Measurements from ENCODE around the gene ADGRA3.

ADGRA3 gene

DNA sequence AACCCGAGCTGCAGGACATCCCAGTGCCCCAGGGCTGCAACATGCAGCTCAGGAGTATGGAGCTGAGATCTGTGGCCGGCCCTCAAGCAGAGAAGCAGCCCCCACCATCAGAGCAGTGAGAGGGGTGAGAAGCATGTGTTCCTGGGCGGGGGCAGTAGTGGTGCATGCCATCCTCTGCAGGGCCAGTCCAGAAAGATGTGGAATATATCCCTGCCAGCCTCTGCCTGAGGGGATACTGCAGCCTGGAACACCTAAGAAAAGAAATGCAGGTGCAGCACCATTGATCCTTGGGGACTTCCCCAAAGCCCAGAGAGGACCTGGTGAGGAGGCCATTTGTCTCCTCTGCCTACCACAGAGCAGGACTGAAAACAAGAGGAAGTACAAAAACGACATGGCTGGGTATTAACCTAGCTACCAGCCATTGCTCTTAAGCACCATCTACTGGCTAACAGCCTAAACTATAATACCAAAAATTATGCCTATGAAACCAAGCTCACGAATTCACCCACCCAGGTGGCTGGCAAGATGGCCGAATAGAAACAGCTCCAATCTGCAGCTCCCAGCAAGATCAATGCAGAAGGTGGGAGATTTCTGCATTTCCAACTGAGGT, 158.8 kb downstream of the ADGRA3 start:
- Histone ChIP-seq H3K4me3 (ENCODE audit: low read depth in 1 of 2, low read length in 2 of 2) (no peak overlapping the region), H3K27ac (ENCODE audit: low read length) (no peak overlapping the region), H3K36me3 (ENCODE audit: control insufficient read depth in 1 of 2, insufficient read depth in 2 of 2, low read length in 2 of 2) (no peaks in the 10 kb centered on the region), H3K9me3 (ENCODE audit: control insufficient read depth in 1 of 2, low read length in 2 of 2) (peaks cover 0 to 6% of the 10 kb centered on the region in 2 donors), H3K27me3 (ENCODE audit: low read depth, low read length) (no peaks in the 10 kb centered on the region), H3K4me1 (ENCODE audit: control insufficient read depth in 1 of 2, insufficient read depth in 2 of 2, low read length in 2 of 2) (no peaks in the 10 kb centered on the region)

DNA sequence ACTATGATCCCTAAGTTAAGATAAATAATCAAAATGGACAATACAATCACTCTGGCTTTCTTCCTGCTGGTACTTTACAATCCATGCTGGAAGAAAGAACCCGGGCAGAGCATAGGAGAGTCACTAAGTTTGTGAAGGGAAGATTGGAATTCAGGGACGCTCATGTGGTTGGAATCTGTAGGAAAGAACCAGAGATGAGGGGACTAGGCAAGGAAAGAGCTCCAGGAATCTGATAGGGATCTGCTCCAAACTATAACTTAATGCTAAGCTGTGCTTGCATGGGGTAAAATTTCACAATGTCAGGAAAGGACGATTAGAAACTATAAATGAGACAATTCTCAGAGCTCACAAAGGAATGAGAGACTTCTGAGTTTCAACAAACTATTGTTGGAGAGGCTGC, 167.5 kb downstream of the ADGRA3 start:
- Histone ChIP-seq H3K27me3 (ENCODE audit: low read depth, low read length) (no peaks in the 10 kb centered on the region), H3K4me3 (ENCODE audit: low read depth in 1 of 2, low read length in 2 of 2) (no peak overlapping the region), H3K4me1 (ENCODE audit: control insufficient read depth in 1 of 2, insufficient read depth in 2 of 2, low read length in 2 of 2) (no peaks in the 10 kb centered on the region)

DNA sequence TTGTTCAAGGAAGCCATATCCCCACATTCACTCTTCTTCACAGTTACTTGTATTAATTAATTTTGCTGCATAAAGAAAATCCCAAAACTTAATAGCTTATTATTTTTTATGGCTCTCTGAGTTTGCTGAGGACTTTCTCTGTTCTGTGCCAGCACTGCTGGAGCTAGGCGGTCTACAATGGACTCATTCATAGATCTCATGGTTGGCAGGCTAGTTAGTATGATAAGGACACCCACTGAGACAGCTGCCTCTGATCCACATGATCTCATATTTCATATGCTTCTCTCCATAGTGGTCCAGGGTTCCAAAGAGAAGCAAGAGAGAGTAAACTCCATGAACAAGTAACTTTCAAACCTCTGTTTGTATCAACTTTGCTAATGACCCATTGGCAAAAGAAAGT, 170.2 kb downstream of the ADGRA3 start:
- H3K4me1 ChIP-seq (ENCODE audit: control insufficient read depth in 1 of 2, insufficient read depth in 2 of 2, low read length in 2 of 2) = no peaks in the 10 kb centered on the region
- H3K27me3 ChIP-seq (ENCODE audit: low read depth, low read length) = no peaks in the 10 kb centered on the region
- H3K4me3 ChIP-seq (ENCODE audit: low read depth in 1 of 2, low read length in 2 of 2) = no peak overlapping the region
- no peaks in the 10 kb centered on the region for H3K9me3 ChIP-seq (ENCODE audit: control insufficient read depth in 1 of 2, low read length in 2 of 2)
- no peaks in the 10 kb centered on the region for H3K36me3 ChIP-seq (ENCODE audit: control insufficient read depth in 1 of 2, insufficient read depth in 2 of 2, low read length in 2 of 2)
- no peak overlapping the region for H3K27ac ChIP-seq (ENCODE audit: low read length)

More for the DNA sequence above, 167.5 kb downstream of the ADGRA3 start:
- Histone ChIP-seq H3K36me3 (ENCODE audit: control insufficient read depth in 1 of 2, insufficient read depth in 2 of 2, low read length in 2 of 2) (no peaks in the 10 kb centered on the region), H3K27ac (ENCODE audit: low read length) (no peak overlapping the region), H3K9me3 (ENCODE audit: control insufficient read depth in 1 of 2, low read length in 2 of 2) (no peaks in the 10 kb centered on the region)

DNA sequence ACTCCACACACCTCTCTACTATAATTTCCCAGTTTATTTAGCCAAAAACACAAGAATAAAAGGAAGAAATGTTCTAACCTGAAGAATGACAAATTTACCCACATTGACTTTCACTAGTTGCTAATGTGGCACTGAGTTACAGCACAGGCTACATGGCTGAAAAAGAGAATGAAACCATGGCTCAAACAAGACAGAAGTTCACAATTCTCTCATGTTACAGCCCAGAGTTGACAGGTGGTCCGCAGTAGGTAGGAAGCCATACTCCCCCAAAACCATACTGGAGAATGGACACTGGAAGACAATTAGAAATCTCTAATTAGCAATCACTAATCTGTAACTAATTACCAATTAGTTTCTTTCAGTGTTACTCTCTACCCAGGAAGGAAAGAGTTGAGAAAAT, 170.8 kb downstream of the ADGRA3 start:
- no peak overlapping the region for H3K27ac ChIP-seq (ENCODE audit: low read length)
- no peaks in the 10 kb centered on the region for H3K4me1 ChIP-seq (ENCODE audit: control insufficient read depth in 1 of 2, insufficient read depth in 2 of 2, low read length in 2 of 2)
- no peak overlapping the region for H3K4me3 ChIP-seq (ENCODE audit: low read depth in 1 of 2, low read length in 2 of 2)
- no peaks in the 10 kb centered on the region for H3K27me3 ChIP-seq (ENCODE audit: low read depth, low read length)
- H3K9me3 ChIP-seq (ENCODE audit: control insufficient read depth in 1 of 2, low read length in 2 of 2) = no peaks in the 10 kb centered on the region
- no peaks in the 10 kb centered on the region for H3K36me3 ChIP-seq (ENCODE audit: control insufficient read depth in 1 of 2, insufficient read depth in 2 of 2, low read length in 2 of 2)

DNA sequence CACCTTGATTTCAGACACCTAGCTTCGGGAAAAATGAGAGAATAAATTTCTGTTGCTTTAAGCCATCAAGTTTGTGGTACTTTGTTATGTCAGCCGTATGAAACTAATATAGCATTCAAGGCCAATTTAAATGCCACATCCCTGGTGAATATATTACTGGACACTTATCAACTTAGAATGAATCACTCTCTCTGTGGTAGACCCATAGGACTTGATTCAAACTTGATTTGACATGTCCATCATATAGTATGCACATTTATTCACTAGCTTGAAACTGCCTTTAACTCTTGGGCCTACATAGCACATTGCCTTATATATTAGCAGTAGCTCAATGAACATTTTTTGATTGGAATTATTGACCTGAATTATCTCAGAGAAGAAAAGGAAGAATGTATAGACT, 172.3 kb downstream of the ADGRA3 start:
- Histone ChIP-seq H3K4me3 (ENCODE audit: low read depth in 1 of 2, low read length in 2 of 2) (no peak overlapping the region), H3K27ac (ENCODE audit: low read length) (no peak overlapping the region), H3K27me3 (ENCODE audit: low read depth, low read length) (no peaks in the 10 kb centered on the region), H3K4me1 (ENCODE audit: control insufficient read depth in 1 of 2, insufficient read depth in 2 of 2, low read length in 2 of 2) (no peaks in the 10 kb centered on the region), H3K36me3 (ENCODE audit: control insufficient read depth in 1 of 2, insufficient read depth in 2 of 2, low read length in 2 of 2) (no peaks in the 10 kb centered on the region), H3K9me3 (ENCODE audit: control insufficient read depth in 1 of 2, low read length in 2 of 2) (no peaks in the 10 kb centered on the region)

DNA sequence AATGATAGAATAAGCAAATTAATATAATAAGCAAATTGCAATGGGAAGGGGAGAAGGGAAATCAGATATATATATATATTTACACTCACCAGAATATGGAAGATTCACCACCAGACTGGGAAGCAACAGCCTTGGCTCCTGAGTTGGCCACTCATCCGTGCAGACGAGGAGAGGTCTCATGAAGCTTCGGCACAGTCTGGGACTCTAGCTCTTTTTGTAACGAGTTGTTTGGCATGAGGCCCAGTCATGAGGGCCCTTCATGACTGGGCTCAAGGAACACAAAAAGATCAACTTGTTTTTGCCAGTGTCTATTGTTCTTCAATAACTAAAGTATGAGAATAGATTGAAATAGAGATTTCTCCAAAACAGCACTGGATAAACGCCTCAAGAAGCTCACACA, 176.4 kb downstream of the ADGRA3 start:
- Histone ChIP-seq H3K9me3 (ENCODE audit: control insufficient read depth in 1 of 2, low read length in 2 of 2) (no peaks in the 10 kb centered on the region), H3K27ac (ENCODE audit: low read length) (no peak overlapping the region), H3K4me3 (ENCODE audit: low read depth in 1 of 2, low read length in 2 of 2) (no peak overlapping the region), H3K4me1 (ENCODE audit: control insufficient read depth in 1 of 2, insufficient read depth in 2 of 2, low read length in 2 of 2) (no peaks in the 10 kb centered on the region), H3K36me3 (ENCODE audit: control insufficient read depth in 1 of 2, insufficient read depth in 2 of 2, low read length in 2 of 2) (no peaks in the 10 kb centered on the region), H3K27me3 (ENCODE audit: low read depth, low read length) (no peaks in the 10 kb centered on the region)

DNA sequence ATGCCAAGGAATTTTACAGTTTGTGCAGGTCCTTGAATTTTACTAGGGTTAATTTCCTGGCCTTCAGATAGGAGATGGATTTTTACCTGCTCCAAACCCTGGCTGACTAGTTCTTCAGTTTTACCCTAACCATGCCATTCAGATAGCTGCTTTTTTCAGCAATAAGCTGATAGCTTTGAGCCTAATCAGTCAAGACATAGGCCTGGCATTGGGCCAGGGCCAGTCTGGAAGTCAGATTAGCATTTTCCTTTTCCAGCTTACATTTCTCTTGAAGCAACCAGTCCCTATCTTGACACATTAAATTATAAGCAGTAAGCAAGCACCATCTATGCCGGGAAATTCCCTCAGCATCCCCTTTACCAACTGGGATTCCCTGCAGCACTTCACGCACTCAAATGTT, 177.1 kb downstream of the ADGRA3 start:
- H3K36me3 ChIP-seq (ENCODE audit: control insufficient read depth in 1 of 2, insufficient read depth in 2 of 2, low read length in 2 of 2) = no peaks in the 10 kb centered on the region
- no peak overlapping the region for H3K27ac ChIP-seq (ENCODE audit: low read length)
- H3K27me3 ChIP-seq (ENCODE audit: low read depth, low read length) = no peaks in the 10 kb centered on the region
- no peak overlapping the region for H3K4me3 ChIP-seq (ENCODE audit: low read depth in 1 of 2, low read length in 2 of 2)
- H3K9me3 ChIP-seq (ENCODE audit: control insufficient read depth in 1 of 2, low read length in 2 of 2) = no peaks in the 10 kb centered on the region
- no peaks in the 10 kb centered on the region for H3K4me1 ChIP-seq (ENCODE audit: control insufficient read depth in 1 of 2, insufficient read depth in 2 of 2, low read length in 2 of 2)

All from muscle layer of duodenum (tissue), 2 donors.